Measurements from ENCODE around the gene UNKL. TPM values are rescaled to one million over a fixed set of nuclear protein-coding genes. Genes with fewer than 3 reads are reported as not detected.
A peak's percentile ranks its signal among the peaks of the same experiment; 100 is the strongest.

The UNKL gene
- total RNA-seq, 1 donor from 2014 or later = 14.1 TPM

- ATAC-seq = peak; percentile 12
- DNase-seq (ENCODE audit: low spot score) = no peak
These were observed 6.8 kb downstream of the UNKL start for GRCh38 chr16:1407753-1408152.

DNA sequence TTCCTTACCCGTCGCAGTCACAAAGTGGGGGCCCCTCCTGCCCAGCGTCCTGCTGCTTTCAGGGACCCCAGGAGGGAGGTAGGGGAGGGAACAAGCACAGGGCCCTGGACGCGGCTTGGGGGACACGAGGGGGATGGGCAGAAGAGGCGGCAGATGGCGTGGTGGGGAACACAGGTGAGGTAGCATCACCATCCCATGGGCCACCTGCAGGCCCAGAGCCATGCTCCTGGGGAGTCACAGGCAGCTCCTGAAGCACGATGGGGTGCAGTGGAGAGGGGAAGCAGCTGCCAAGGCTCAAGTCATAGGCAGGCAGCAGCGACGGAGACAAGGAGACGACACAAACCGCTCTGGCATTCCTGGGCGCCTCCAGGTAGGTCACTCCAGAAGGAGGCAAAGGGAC is 10.8 kb downstream of the UNKL start:
- no peak for DNase-seq (ENCODE audit: low spot score)
- no peak for ATAC-seq

GRCh38 chr16:1403036-1403435 is 11.5 kb downstream of the UNKL start:
- ATAC-seq (no peak), DNase-seq (ENCODE audit: low spot score) (no peak)

DNA sequence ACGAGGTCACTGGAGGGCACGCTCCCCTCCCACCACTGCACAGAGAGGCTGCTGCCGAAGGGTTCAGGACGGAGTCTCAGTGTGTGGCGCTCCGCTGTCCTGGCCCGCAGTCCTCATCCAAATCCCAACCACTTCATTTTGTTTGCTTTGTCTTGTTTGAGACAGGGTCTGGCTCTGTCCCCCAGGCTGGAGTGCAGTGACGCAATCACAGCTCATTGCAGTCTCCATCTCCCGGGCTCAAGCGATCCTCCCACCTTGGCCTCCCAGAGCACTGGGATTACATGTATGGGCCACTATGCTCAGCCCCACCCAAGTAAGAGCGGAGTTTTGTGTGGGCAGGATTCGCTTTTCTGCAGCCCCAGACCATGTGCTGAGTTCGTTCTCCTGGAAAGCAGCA is 12.7 kb downstream of the UNKL start:
- ATAC-seq = no peak
- DNase-seq (ENCODE audit: low spot score) = no peak

DNA sequence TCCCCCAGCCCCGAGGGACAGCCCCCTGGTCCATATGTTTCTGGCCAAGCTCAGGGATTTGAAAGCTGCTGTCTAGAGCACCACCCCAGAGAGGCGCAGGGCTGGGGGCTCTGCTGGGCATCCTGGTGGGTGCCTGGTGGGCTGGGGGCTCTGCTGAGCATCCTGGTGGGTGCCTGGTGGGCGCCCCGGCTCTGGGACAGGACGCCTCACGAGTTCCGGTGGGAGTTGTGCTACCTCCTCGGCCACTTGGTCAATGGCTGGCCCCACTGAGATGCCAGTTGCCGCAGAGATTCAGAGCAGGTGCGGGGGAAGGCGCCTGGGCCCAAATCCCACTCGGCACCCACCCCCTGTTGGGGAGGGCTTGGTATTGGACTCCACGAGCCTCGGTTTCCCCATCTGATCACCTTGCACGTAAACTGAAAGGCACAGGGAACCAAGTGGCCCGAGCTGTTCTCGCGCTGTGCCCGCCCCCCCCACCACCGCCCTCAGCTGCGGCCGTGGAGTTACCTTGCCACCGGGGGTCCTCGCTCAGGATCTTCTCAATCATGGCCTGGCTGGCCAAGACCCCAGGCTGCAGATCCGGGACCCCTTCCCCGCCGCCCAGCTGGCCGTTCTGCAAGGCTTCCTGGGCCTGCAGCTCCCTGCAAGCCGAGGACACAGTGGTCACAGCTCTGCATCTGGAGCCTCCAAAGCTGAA is 13.3 kb downstream of the UNKL start:
- no peak for ATAC-seq
- DNase-seq (ENCODE audit: low spot score) = no peak

DNA sequence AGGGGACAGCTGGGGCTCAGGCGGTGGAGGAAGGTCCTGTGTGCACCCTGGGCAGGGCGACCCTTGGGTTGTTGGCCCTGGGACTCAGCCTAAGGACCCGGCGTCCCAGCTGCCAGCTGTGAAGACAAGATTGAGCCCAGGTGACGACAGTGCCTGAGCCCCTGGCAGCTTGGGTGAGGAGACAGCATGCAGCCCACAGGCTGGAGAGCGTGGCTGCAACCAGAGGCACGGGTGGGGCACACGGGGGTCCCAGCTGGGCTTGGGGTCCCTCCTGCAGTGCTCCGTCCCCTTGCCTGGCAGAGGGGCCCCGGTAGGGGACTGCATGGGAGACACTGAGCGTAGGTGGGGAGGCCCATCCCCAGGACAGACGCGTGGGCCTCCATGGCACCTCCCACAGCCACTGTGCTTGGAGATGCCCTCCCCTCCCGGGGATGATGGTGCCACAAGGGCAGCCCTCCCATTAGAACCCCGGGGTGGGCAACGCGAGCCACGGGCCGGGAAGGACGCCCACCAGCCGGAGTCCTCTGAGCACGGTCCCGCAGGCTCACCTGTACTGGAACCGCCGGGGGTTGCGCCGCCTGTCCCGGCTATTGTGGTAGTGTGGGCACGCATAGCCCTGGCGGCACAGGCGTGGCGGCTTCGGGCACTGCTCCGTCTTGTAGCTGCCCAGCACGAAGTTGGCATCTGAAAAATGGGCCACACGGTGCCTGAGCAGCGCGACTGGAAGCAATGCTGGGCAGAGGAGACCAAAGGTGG is 15.5 kb downstream of the UNKL start:
- ATAC-seq (no peak), DNase-seq (ENCODE audit: low spot score) (no peak)

- no peak for DNase-seq (ENCODE audit: low spot score)
- ATAC-seq = no peak
These were observed 16.2 kb downstream of the UNKL start for GRCh38 chr16:1398351-1398750.

DNA sequence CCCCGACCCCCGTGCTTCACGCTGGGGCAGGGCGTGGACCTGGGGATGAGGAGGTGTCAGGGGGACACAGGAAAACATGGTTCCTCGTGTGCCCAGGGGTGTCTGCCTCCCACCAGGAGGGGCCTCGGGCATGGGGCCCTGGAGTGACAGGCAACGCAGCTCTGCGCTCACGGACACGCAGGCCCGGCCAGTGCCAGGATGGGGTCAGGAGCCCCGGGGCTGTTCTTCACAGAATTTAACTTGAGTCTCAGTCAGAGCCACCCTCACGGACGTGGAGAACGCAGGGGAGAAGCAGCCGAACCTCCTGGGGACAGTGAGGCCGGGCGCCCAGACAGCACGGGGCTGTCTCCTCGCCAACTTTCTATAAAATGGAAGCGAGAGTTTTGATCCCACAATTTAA is 16.7 kb downstream of the UNKL start:
- ATAC-seq (no peak), DNase-seq (ENCODE audit: low spot score) (no peak)

GRCh38 chr16:1395444-1396031 is 19.0 kb downstream of the UNKL start:
- ATAC-seq = no peak
- DNase-seq (ENCODE audit: low spot score) = no peak

- no peak for ATAC-seq
- no peak for DNase-seq (ENCODE audit: low spot score)
These were observed 20.0 kb downstream of the UNKL start for GRCh38 chr16:1394367-1394951.

DNA sequence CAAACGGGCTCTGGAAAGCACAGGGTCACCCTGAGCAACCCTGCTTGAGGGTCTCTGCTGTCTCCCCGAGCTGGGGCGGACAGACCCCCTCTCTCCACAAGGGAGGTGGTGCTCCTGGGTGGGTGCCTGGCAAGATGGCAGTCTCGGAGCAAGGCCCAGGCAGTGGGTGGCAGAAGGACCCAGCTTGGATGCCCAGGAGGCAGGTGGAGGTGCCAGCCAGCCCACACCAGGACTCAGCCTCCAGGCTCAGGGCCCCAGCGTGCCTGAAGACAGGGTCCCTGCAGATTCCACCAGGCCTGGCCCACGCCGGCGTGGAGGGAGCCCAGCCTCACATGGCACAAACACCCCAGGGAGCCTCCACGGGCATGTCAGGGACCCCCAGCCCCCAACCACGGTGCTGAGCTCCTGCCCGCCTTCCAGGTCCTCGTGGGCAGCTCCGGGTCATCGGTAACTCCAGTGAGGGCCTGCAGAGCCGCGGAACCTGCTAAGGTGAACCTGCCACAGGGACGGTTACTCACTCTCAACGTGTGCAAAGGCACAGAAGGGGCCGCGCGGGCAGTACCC is 20.8 kb downstream of the UNKL start:
- ATAC-seq (no peak), DNase-seq (ENCODE audit: low spot score) (no peak)

DNA sequence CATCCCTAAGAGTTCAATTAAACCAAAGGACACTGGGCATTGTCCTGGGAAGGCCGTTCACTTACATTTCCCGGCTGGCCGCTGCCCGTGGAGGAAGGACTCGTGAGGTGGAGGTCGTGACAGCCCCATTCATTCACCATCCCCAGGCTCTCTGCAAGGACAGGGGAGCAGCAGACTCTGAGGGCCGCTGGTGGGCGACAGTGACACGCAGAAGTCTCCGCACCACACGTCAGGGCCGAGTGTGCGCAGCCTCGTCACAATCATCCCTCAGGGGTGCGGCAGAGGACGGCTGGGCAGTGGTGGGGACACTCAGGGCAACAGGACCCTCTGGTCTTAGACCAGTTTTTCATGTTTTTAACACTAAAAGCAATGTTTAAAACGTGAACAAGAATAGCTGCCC is 21.7 kb downstream of the UNKL start:
- DNase-seq (ENCODE audit: low spot score) (no peak), ATAC-seq (no peak)

GRCh38 chr16:1390239-1390779 is 24.2 kb downstream of the UNKL start:
- no peak for ATAC-seq

GRCh38 chr16:1389762-1390161 is 24.7 kb downstream of the UNKL start:
- no peak for DNase-seq (ENCODE audit: low spot score)
- ATAC-seq = no peak

More at GRCh38 chr16:1390239-1390779, 24.2 kb downstream of the UNKL start:
- no peak for DNase-seq (ENCODE audit: low spot score)

DNA sequence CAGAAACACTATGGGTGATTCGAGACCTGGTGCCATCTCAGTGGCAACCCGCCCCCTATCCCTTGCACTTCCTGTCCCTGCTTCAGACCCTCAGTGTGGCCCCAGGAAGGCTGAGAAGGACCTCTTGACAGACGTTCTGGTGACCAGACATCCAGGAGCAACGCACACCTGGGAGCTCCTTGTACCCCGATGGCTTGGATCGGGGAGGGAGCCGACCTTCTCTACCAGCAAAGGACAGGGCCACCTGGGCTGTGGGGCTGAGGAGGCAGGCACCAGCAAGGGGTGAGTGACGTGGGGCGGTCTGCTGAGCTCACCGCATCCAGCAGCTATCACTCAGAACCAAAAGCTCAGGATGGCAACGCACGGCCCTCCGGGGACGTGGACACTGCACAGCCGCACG is 27.2 kb downstream of the UNKL start:
- no peak for DNase-seq (ENCODE audit: low spot score)
- no peak for ATAC-seq

GRCh38 chr16:1385232-1385631 is 29.3 kb downstream of the UNKL start:
- DNase-seq (ENCODE audit: low spot score) (no peak), ATAC-seq (no peak)

- no peak for ATAC-seq
- no peak for DNase-seq (ENCODE audit: low spot score)
These were observed 30.9 kb downstream of the UNKL start for GRCh38 chr16:1383556-1383955.

GRCh38 chr16:1381612-1382406 is 32.7 kb downstream of the UNKL start:
- no peak for DNase-seq (ENCODE audit: low spot score)
- ATAC-seq = no peak

GRCh38 chr16:1380195-1380594 is 34.3 kb downstream of the UNKL start:
- ATAC-seq (no peak), DNase-seq (ENCODE audit: low spot score) (no peak)

- ATAC-seq (peak; percentile 91), DNase-seq (ENCODE audit: low spot score) (peak; percentile 70)
These were observed 35.0 kb downstream of the UNKL start for GRCh38 chr16:1379304-1380076.

Data from left lobe of liver (tissue), 2 donors.